Colonic mucosa (tissue), 4 donors: Measurements from ENCODE around the gene TRMT2B. TPM values are rescaled to one million over a fixed set of nuclear protein-coding genes. Genes with fewer than 3 reads are reported as not detected.
"Not testable (repeated sequence)": the region's sequence is repeated elsewhere in the genome, so short reads cannot be mapped to it uniquely, and the experiment has no call there.

Experiments used
- DNase-seq: peaks from one replicate; pipeline ENCODE4 v3.0.0-alpha.2; 2020
- H3K27ac ChIP-seq: fragments of 200-600 bp; one replicate; pipeline ENCODE4 v1.8.0; 2021
- H3K27me3 ChIP-seq: fragments of 200-600 bp; one replicate; pipeline ENCODE4 v1.8.0; 2021
- H3K36me3 ChIP-seq: fragments of 200-600 bp; one replicate; pipeline ENCODE4 v1.8.0; 2021
- H3K4me1 ChIP-seq: fragments of 200-600 bp; one replicate; pipeline ENCODE4 v1.8.0; 2021; ENCODE audit warnings: mild to moderate bottlenecking
- H3K4me3 ChIP-seq: fragments of 200-600 bp; one replicate; pipeline ENCODE4 v1.8.0; 2021
- H3K9ac ChIP-seq, 2 donors: one replicate each; pipeline ENCODE4 v1.7.0; 2013; ENCODE audit warnings: control low read depth in 2 of 2, low read depth in 2 of 2, low read length in 2 of 2
- H3K9me3 ChIP-seq: fragments of 200-600 bp; one replicate; pipeline ENCODE4 v1.8.0; 2021
- CTCF ChIP-seq: fragments of 200-600 bp; IDR thresholded peaks from one replicate; pipeline ENCODE4 v1.8.0; 2022; ENCODE audit warnings: antibody characterized with exemption, mild to moderate bottlenecking
- intact Hi-C: fragments of 100-400 bp; cut with DNase I; formaldehyde crosslinking; loops from one replicate; pipeline ENCODE4 v1.14.1; 2022
- total RNA-seq, 2 donors: library from RNA; stranded (reverse); fragmentation: NEBNext Ultra II Directional in 1 of 2; extraction: Animal tissue kit (Norgen Biotek cat#: 25700) in 1 of 2; gene quantifications; one replicate each; pipeline ENCODE4 v1.2.1, GENCODE V29; 2021
- donor health status: healthy.
- donor health status: DM: no; HTN: no; CAD: no.
- donor health status: DM: no; HTN: no; CAD: no.

Gene TRMT2B
- total RNA-seq, 2 donors from 2014 or later, result 19.0 to 24.8 TPM

GRCh38 chrX:101022020-101022419 lies 29.9 kb downstream of the TRMT2B start:
- no peaks in the 10 kb centered on the region for H3K9me3 ChIP-seq
- no peaks in the 10 kb centered on the region for H3K4me1 ChIP-seq
- DNase-seq, result no peak
- no peaks in the 10 kb centered on the region for H3K27me3 ChIP-seq
- no peak overlapping the region for H3K27ac ChIP-seq
- no peak overlapping the region for H3K9ac ChIP-seq
- no peak for TF ChIP-seq CTCF
- intact Hi-C loops, result no loop called here
- no peak overlapping the region for H3K4me3 ChIP-seq
- H3K36me3 ChIP-seq, result peaks cover 6% of the 10 kb centered on the region

- H3K4me3 ChIP-seq, H3K4me1 ChIP-seq, intact Hi-C loops, H3K9ac ChIP-seq, DNase-seq, H3K9me3 ChIP-seq, H3K27ac ChIP-seq, H3K27me3 ChIP-seq, H3K36me3 ChIP-seq: not testable (repeated sequence)
These were observed 39.9 kb downstream of the TRMT2B start for GRCh38 chrX:101012031-101012430.

GRCh38 chrX:101009090-101009489 lies 42.8 kb downstream of the TRMT2B start:
- no peak overlapping the region for H3K4me3 ChIP-seq
- H3K9ac ChIP-seq, result no peak overlapping the region
- intact Hi-C loops, result no loop called here
- no peaks in the 10 kb centered on the region for H3K4me1 ChIP-seq
- H3K27me3 ChIP-seq, result no peaks in the 10 kb centered on the region
- DNase-seq, result no peak
- H3K9me3 ChIP-seq, result no peaks in the 10 kb centered on the region
- TF ChIP-seq CTCF, result no peak
- H3K27ac ChIP-seq, result no peak overlapping the region
- H3K36me3 ChIP-seq, result no peaks in the 10 kb centered on the region

- intact Hi-C loops, result no loop called here
- no peak overlapping the region for H3K9ac ChIP-seq
- no peak overlapping the region for H3K27ac ChIP-seq
- no peaks in the 10 kb centered on the region for H3K36me3 ChIP-seq
- DNase-seq, result no peak
- TF ChIP-seq CTCF, result no peak
- H3K9me3 ChIP-seq, result no peaks in the 10 kb centered on the region
- no peaks in the 10 kb centered on the region for H3K27me3 ChIP-seq
- no peak overlapping the region for H3K4me3 ChIP-seq
- H3K4me1 ChIP-seq, result no peaks in the 10 kb centered on the region
These were observed 52.5 kb downstream of the TRMT2B start for GRCh38 chrX:100999451-100999850.

- H3K4me1 ChIP-seq, result no peaks in the 10 kb centered on the region
- intact Hi-C loops, result no loop called here
These were observed 56.4 kb downstream of the TRMT2B start for GRCh38 chrX:100995469-100995868.

More at GRCh38 chrX:100995469-100995868, 56.4 kb downstream of the TRMT2B start:
- no peak overlapping the region for H3K4me3 ChIP-seq
- TF ChIP-seq CTCF, result no peak
- no peak overlapping the region for H3K9ac ChIP-seq
- H3K27me3 ChIP-seq, result no peaks in the 10 kb centered on the region
- no peak overlapping the region for H3K27ac ChIP-seq
- H3K9me3 ChIP-seq, result no peaks in the 10 kb centered on the region
- no peak for DNase-seq
- H3K36me3 ChIP-seq, result no peaks in the 10 kb centered on the region
